ENCODE measurements around the gene RNF168. TPM values are rescaled to one million over a fixed set of nuclear protein-coding genes. Genes with fewer than 3 reads are reported as not detected.
"Not testable (repeated sequence)": the region's sequence is repeated elsewhere in the genome, so short reads cannot be mapped to it uniquely, and the experiment has no call there.

Gene RNF168
- total RNA-seq, 1 experiment from 2014 or later: 65.5 TPM

- Histone ChIP-seq H3K79me1 (ENCODE audit: insufficient read depth, low read depth, low read length, poor library complexity, severe bottlenecking) (peaks cover 3% of the 10 kb centered on the region), H3K56ac (ENCODE audit: insufficient read length, low read depth, low read length) (no peak overlapping the region), H3T11ph (ENCODE audit: low read length) (no peak overlapping the region), H3K9ac (ENCODE audit: extremely low read depth, insufficient read length, low read length) (no peak overlapping the region), H3K27me3 (ENCODE audit: insufficient read depth, low read length) (no peaks in the 10 kb centered on the region), H2AK5ac (ENCODE audit: insufficient read length, low read length) (no peak overlapping the region), H3K14ac (ENCODE audit: insufficient read depth, low read length) (no peak overlapping the region), H3K23ac (ENCODE audit: insufficient read length, low read depth, low read length) (no peak overlapping the region), H3K4me2 (ENCODE audit: insufficient read depth, insufficient read length, low read length) (no peak overlapping the region), H2BK5ac (ENCODE audit: insufficient read length, low read length) (no peak overlapping the region), H3K27ac (ENCODE audit: insufficient read length, low read depth, low read length) (no peak overlapping the region), H2BK20ac (ENCODE audit: low read depth, low read length, poor library complexity, severe bottlenecking) (no peak overlapping the region), H4K5ac (ENCODE audit: insufficient read length, low read depth, low read length) (no peak overlapping the region), H2BK120ac (ENCODE audit: low read depth, low read length, poor library complexity, severe bottlenecking) (no peak overlapping the region), H3K79me2 (ENCODE audit: insufficient read depth, low read length) (peaks cover 47% of the 10 kb centered on the region; the same call in 1 of the 2 replicates), H3K4ac (ENCODE audit: low read depth, low read length) (no peak overlapping the region), H4K8ac (replicated peaks; ENCODE audit: insufficient read length, low read depth, low read length) (no peak overlapping the region), H3K9me3 (ENCODE audit: control insufficient read depth, low read depth, low read length) (no peaks in the 10 kb centered on the region), H4K91ac (ENCODE audit: insufficient read length, low read depth, low read length) (no peak overlapping the region), H2BK12ac (ENCODE audit: insufficient read length, low read depth, low read length) (no peak overlapping the region), H3K23me2 (ENCODE audit: insufficient read length, low read depth, low read length, poor library complexity, severe bottlenecking) (no peaks in the 10 kb centered on the region), H3K4me1 (ENCODE audit: insufficient read depth, low read length) (peaks cover 4% of the 10 kb centered on the region; the same call in 1 of the 2 replicates), H2BK15ac (ENCODE audit: low read depth, low read length) (no peak overlapping the region), H3K18ac (ENCODE audit: insufficient read length, low read depth, low read length) (no peak overlapping the region), H4K20me1 (ENCODE audit: control insufficient read depth, insufficient read depth, insufficient read length) (no peaks in the 10 kb centered on the region), H2AFZ (ENCODE audit: low read length) (no peak overlapping the region)
- no peak for DNase-seq
- TF ChIP-seq CTCF (conservative IDR thresholded peaks at IDR 0.05): no peak
- H3K4me3 Mint-ChIP-seq: no peak overlapping the region
- H3K9me3 Mint-ChIP-seq: no peaks in the 10 kb centered on the region
- H3K36me3 Mint-ChIP-seq (ENCODE audit: insufficient read depth in 1 of 3, low read depth in 3 of 3): peaks cover 8 to 34% (median 20%) of the 10 kb centered on the region in 3 experiments; a peak in 6 of 7 replicates
- peak overlapping the region in 1 of 3 experiments; percentile 71; a peak in 2 of 7 replicates for H3K27ac Mint-ChIP-seq
- no CpG with 5 or more reads among the region's 10 CpGs for WGBS (ENCODE audit: extremely low coverage, insufficient read length, low lambda C conversion rate)
- peaks cover 14 to 20% of the 10 kb centered on the region in 2 experiments for H3K4me1 Mint-ChIP-seq
- no peaks in the 10 kb centered on the region for H3K27me3 Mint-ChIP-seq (ENCODE audit: low read depth)
These were observed 80.4 kb downstream of the RNF168 start for GRCh38 chr3:196423044-196423781.

GRCh38 chr3:196421668-196422067, 81.9 kb downstream of the RNF168 start:
- H3K9ac ChIP-seq (ENCODE audit: extremely low read depth, insufficient read length, low read length); H3K27me3 ChIP-seq (ENCODE audit: insufficient read depth, low read length); H3K4me2 ChIP-seq (ENCODE audit: insufficient read depth, insufficient read length, low read length); H3K27ac ChIP-seq (ENCODE audit: insufficient read length, low read depth, low read length); H2BK5ac ChIP-seq (ENCODE audit: insufficient read length, low read length); H2BK12ac ChIP-seq (ENCODE audit: insufficient read length, low read depth, low read length); H3K18ac ChIP-seq (ENCODE audit: insufficient read length, low read depth, low read length); H3K27ac Mint-ChIP-seq; H3K23me2 ChIP-seq (ENCODE audit: insufficient read length, low read depth, low read length, poor library complexity, severe bottlenecking); H2AFZ ChIP-seq (ENCODE audit: low read length); H4K8ac ChIP-seq (replicated peaks; ENCODE audit: insufficient read length, low read depth, low read length); H4K5ac ChIP-seq (ENCODE audit: insufficient read length, low read depth, low read length); H3K4ac ChIP-seq (ENCODE audit: low read depth, low read length); DNase-seq; H3K4me1 ChIP-seq (ENCODE audit: insufficient read depth, low read length); H3K56ac ChIP-seq (ENCODE audit: insufficient read length, low read depth, low read length); H3K14ac ChIP-seq (ENCODE audit: insufficient read depth, low read length); H4K20me1 ChIP-seq (ENCODE audit: control insufficient read depth, insufficient read depth, insufficient read length); H3K4me3 Mint-ChIP-seq; H2BK20ac ChIP-seq (ENCODE audit: low read depth, low read length, poor library complexity, severe bottlenecking); H3K27me3 Mint-ChIP-seq (ENCODE audit: low read depth); H3T11ph ChIP-seq (ENCODE audit: low read length); H4K91ac ChIP-seq (ENCODE audit: insufficient read length, low read depth, low read length); H3K9me3 Mint-ChIP-seq; H2BK15ac ChIP-seq (ENCODE audit: low read depth, low read length); H2AK5ac ChIP-seq (ENCODE audit: insufficient read length, low read length); H3K23ac ChIP-seq (ENCODE audit: insufficient read length, low read depth, low read length); H2BK120ac ChIP-seq (ENCODE audit: low read depth, low read length, poor library complexity, severe bottlenecking); H3K9me3 ChIP-seq (ENCODE audit: control insufficient read depth, low read depth, low read length); H3K79me1 ChIP-seq (ENCODE audit: insufficient read depth, low read depth, low read length, poor library complexity, severe bottlenecking): not testable (repeated sequence)
- H3K79me2 ChIP-seq (ENCODE audit: insufficient read depth, low read length): peaks cover 40% of the 10 kb centered on the region; the same call in 1 of the 2 replicates
- Mint-ChIP-seq H3K4me1 (peaks cover 14 to 23% of the 10 kb centered on the region in 2 experiments), H3K36me3 (ENCODE audit: insufficient read depth in 1 of 3, low read depth in 3 of 3) (peaks cover 2 to 20% (median 9%) of the 10 kb centered on the region in 3 experiments; a peak in 6 of 7 replicates)
- no CpG with 5 or more reads among the region's 5 CpGs for WGBS (ENCODE audit: extremely low coverage, insufficient read length, low lambda C conversion rate)

All from H9 (cell line).